Tibial nerve (tissue), 4 donors: ENCODE data around the gene PRKCE. TPM values are rescaled to one million over a fixed set of nuclear protein-coding genes. Genes with fewer than 3 reads are reported as not detected.

ENCODE experiments used
- DNase-seq, 2 donors: peaks; one replicate each; pipeline ENCODE4 v3.0.0-alpha.2; 2019; ENCODE audit warnings: low spot score in 2 of 2
- H3K27ac ChIP-seq, 4 donors: fragments of 200-600 bp; sonication (generic) in 3 of 4; one replicate each; pipeline ENCODE4 v1.5.1; 2017 to 2019; ENCODE audit warnings: mild to moderate bottlenecking in 1 of 4
- H3K27me3 ChIP-seq, 2 donors: fragments of 200-600 bp; sonication (generic) in 1 of 2; one replicate each; pipeline versions ENCODE4 v1.5.1 to v1.6.0; 2017 to 2019
- H3K36me3 ChIP-seq, 3 donors: fragments of 200-600 bp; sonication (generic); one replicate each; pipeline ENCODE4 v1.5.1; 2018 to 2019
- H3K4me1 ChIP-seq, 4 donors: fragments of 200-600 bp; sonication (generic) in 3 of 4; one replicate each; pipeline ENCODE4 v1.5.1; 2017 to 2019
- H3K4me3 ChIP-seq, 4 donors: fragments of 200-600 bp; sonication (generic) in 3 of 4; one replicate each; pipeline ENCODE4 v1.5.1; 2017 to 2019; ENCODE audit warnings: mild to moderate bottlenecking in 1 of 4, moderate library complexity in 1 of 4
- H3K9me3 ChIP-seq, 4 donors: fragments of 200-600 bp; sonication (generic) in 3 of 4; one replicate each; pipeline ENCODE4 v1.5.1; 2017 to 2019
- EP300 ChIP-seq, 2 donors: sonication (generic); formaldehyde crosslinking; IDR thresholded peaks; one replicate each; pipeline ENCODE4 v1.6.1; 2017; ENCODE audit warnings: antibody characterized with exemption in 2 of 2, mild to moderate bottlenecking in 1 of 2
- POLR2A ChIP-seq, 2 donors: fragments of 450-650 bp; IDR thresholded peaks; one replicate each; pipeline ENCODE4 v1.6.1; 2017; ENCODE audit warnings: antibody characterized with exemption in 2 of 2, mild to moderate bottlenecking in 2 of 2, moderate library complexity in 2 of 2
- WGBS, 2 donors: methylation state at CpG; one replicate each; pipeline ENCODE4 v1.1.5; 2018; 5-methylcytosine and 5-hydroxymethylcytosine counted together
- total RNA-seq, 4 donors: library from RNA; depleted of rRNA; stranded (reverse); fragments of >200 nt; gene quantifications; one replicate each; pipeline ENCODE4 v1.1.0, GENCODE V29; 2016
- TF ChIP-seq, protein P1 (sequence below), 5 experiments: fragments of 200-600 bp in 3 of 5; fragments of 450-650 bp in 2 of 5; sonication (generic) in 3 of 5; IDR thresholded peaks; one replicate each; pipeline ENCODE4 v1.5.1; 2016 to 2019; ENCODE audit warnings: antibody characterized with exemption in 5 of 5, mild to moderate bottlenecking in 3 of 5, moderate library complexity in 2 of 5

PRKCE gene
- total RNA-seq, 4 donors from 2014 or later, result 14.4 to 22.4 (median 17.9) TPM

DNA sequence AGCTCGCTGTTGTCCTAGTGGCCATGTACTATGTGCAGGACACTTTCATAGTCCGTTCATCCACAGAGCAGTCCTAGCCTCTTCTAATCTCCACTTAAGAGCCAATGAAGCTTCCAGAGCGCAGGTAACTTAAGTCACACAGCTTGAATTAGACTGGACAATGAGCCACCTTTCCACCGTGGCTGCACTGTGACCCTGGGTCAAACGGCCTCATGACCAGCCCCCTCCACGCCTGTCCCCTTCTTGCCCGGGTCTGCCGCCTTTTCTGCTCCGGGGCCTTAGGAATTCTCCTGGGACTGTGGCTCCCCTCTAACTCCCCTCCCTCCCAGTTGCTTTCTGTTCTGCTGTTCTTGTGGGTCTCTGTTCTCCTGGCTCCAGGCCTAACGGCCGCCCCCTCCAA is 8.4 kb upstream of the PRKCE start:
- Histone ChIP-seq H3K27me3 (peaks cover 0 to 8% of the 10 kb centered on the region in 2 donors), H3K9me3 (no peaks in the 10 kb centered on the region), H3K4me3 (peak overlapping the region; percentile 30 to 67 (median 50)), H3K27ac (peak overlapping the region in 2 of 4 donors; percentile 36 to 37), H3K4me1 (peaks cover 0 to 14% (median 12%) of the 10 kb centered on the region in 4 donors), H3K36me3 (no peaks in the 10 kb centered on the region)
- 27 to 28% methylated on average over 11 of the region's 11 CpGs for WGBS, 2 donors
- DNase-seq, result no peak
- TF ChIP-seq POLR2A (IDR thresholded peaks at IDR 0.05), result no peak
- TF ChIP-seq, protein P1, sequence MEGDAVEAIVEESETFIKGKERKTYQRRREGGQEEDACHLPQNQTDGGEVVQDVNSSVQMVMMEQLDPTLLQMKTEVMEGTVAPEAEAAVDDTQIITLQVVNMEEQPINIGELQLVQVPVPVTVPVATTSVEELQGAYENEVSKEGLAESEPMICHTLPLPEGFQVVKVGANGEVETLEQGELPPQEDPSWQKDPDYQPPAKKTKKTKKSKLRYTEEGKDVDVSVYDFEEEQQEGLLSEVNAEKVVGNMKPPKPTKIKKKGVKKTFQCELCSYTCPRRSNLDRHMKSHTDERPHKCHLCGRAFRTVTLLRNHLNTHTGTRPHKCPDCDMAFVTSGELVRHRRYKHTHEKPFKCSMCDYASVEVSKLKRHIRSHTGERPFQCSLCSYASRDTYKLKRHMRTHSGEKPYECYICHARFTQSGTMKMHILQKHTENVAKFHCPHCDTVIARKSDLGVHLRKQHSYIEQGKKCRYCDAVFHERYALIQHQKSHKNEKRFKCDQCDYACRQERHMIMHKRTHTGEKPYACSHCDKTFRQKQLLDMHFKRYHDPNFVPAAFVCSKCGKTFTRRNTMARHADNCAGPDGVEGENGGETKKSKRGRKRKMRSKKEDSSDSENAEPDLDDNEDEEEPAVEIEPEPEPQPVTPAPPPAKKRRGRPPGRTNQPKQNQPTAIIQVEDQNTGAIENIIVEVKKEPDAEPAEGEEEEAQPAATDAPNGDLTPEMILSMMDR (IDR thresholded peaks at IDR 0.05), result no peak
- no peak for TF ChIP-seq EP300 (IDR thresholded peaks at IDR 0.05)

DNA sequence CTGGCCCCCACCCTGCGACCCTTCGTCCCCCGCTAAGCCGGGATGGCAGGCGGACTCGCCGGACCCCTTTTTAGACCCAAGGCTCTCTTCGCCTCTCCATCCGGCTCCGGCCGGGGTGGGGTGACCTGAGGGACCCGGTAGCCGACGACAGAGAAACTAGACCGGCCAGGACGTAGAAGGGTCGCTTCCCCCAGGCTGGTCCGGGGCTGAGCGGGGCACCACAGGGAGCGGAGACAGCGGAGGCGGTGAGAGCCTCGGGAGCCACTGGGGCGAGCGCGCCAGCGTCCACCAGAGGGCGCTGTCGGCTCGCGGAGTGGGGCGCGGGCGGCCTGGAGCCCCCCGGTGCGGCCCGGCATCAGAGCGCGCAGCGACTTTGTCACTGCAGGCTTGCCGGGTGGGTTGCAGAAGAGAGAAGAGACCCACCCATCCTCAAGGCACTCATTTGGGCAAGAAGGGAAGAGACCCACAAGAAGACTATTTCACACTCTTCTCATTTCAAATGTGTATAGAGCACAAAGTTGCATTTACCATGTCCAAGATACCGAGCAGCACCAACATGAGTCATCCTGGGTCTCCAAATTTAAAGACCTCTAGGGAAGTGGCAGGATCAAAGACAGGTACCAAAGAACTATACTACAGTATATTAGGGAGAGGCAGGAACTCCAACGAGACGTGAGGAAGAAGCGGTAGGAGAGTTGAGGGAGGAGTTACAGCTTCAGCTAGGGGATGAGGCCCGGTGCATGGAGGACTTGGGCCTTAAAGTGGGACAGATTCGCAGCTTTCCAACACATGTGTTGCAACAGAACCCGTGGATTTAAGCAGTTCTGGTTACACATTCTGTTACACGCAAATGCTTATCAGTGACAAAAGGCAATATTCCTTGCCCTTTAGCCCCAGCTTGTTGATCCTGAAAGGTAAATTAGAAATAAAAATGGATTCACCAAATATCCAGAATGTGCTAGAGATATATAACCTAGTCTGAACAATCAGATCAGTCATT is 7.6 kb upstream of the PRKCE start:
- Histone ChIP-seq H3K27ac (peak overlapping the region in 2 of 4 donors; percentile 36 to 37), H3K4me1 (peaks cover 0 to 22% (median 12%) of the 10 kb centered on the region in 4 donors), H3K36me3 (no peaks in the 10 kb centered on the region), H3K4me3 (peak overlapping the region; percentile 30 to 67 (median 50)), H3K9me3 (no peaks in the 10 kb centered on the region), H3K27me3 (peaks cover 0 to 8% of the 10 kb centered on the region in 2 donors)
- WGBS, 2 donors, result 17 to 33% methylated on average over 16 to 38 of the region's 49 CpGs
- TF ChIP-seq EP300 (IDR thresholded peaks at IDR 0.05), result no peak
- TF ChIP-seq, protein P1 (IDR thresholded peaks at IDR 0.05), result peak; percentile 95 to 100 (median 99)
- peak; percentile 37 to 40 for DNase-seq

DNA sequence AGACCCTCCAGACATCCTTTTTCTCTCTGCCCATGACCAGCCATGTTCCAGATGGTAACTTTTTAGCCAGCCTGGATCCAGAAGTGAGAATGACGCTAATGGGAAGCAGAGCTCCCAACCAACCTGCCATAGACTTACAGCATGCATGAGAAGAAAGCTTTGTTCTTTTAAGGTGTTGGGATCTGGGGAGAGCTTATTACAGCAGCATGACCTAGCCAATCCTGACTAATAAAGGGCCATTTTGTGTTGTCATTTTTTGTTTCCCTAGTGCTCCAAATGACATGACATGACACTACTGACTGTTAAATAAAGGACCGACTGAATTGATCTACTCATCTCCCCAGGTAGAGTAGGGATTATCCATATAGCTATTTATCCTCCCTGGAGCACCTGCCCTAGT is 5.2 kb upstream of the PRKCE start:
- H3K27ac ChIP-seq, result no peak overlapping the region
- 97 to 98% methylated on average over 2 of the region's 2 CpGs for WGBS, 2 donors
- TF ChIP-seq POLR2A (IDR thresholded peaks at IDR 0.05), result no peak
- TF ChIP-seq EP300 (IDR thresholded peaks at IDR 0.05), result no peak
- TF ChIP-seq, protein P1 (IDR thresholded peaks at IDR 0.05), result no peak
- peaks cover 0 to 30% (median 15%) of the 10 kb centered on the region in 4 donors for H3K4me1 ChIP-seq
- no peak overlapping the region for H3K4me3 ChIP-seq
- DNase-seq, result no peak
- no peaks in the 10 kb centered on the region for H3K36me3 ChIP-seq
- no peaks in the 10 kb centered on the region for H3K9me3 ChIP-seq
- H3K27me3 ChIP-seq, result peaks cover 0 to 8% of the 10 kb centered on the region in 2 donors

DNA sequence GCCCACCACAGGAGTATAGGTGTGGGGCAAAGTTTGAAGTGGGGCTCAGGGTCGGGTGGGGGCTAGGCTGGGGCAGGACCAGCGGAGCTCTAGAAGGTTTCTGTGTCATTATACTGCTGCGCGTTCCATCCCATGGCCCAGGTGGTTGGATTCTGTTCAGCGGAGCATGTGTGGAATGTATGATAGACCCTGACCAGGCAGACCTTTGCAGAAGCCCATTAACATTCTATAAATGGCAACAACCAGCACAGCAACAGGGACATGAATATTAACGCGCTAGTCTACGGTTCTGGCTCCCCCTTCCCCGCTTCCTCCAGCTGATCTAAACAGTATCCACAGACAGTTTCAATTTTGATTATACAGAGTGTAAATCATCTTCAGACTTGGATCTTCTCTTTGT is 4.1 kb upstream of the PRKCE start:
- TF ChIP-seq, protein P1 (IDR thresholded peaks at IDR 0.05), result no peak
- TF ChIP-seq POLR2A (IDR thresholded peaks at IDR 0.05) (no peak), EP300 (IDR thresholded peaks at IDR 0.05) (no peak)
- DNase-seq, result no peak
- no peak overlapping the region for H3K4me3 ChIP-seq
- no peak overlapping the region for H3K27ac ChIP-seq
- no peaks in the 10 kb centered on the region for H3K9me3 ChIP-seq
- H3K27me3 ChIP-seq, result peaks cover 0 to 8% of the 10 kb centered on the region in 2 donors
- peaks cover 0 to 33% (median 15%) of the 10 kb centered on the region in 4 donors for H3K4me1 ChIP-seq
- H3K36me3 ChIP-seq, result no peaks in the 10 kb centered on the region
- WGBS, 2 donors, result 79 to 88% methylated on average over 9 of the region's 9 CpGs

DNA sequence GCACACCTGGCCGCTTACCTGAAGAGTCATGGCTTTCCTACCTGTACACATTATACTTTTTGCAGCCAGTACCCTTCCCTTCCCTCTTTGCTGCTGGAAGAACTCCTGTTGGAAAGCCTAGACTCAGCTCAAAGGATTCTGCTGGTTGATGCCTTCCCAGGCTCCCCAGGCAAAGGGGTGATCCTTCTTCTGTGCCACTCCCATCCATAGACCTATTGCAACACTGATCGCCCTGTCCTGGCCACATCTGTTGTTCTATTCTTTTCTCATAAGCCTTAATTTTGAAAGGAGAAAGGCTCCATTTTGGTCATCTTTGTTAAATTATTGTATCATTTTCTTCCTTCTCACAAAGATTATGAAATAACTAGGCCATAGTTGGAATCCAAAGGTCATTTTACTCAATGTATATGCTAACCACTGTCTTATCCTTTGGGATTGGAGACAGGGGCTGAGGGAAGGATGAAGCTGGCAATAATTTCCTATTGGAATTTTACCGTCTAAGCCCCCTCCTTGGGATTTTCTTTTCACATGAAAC is 3.4 kb upstream of the PRKCE start:
- 87 to 96% methylated on average over 3 of the region's 3 CpGs for WGBS, 2 donors
- peaks cover 0 to 39% (median 14%) of the 10 kb centered on the region in 4 donors for H3K4me1 ChIP-seq

More for the DNA sequence above, 3.4 kb upstream of the PRKCE start:
- Histone ChIP-seq H3K27me3 (peaks cover 0 to 3% of the 10 kb centered on the region in 2 donors), H3K36me3 (no peaks in the 10 kb centered on the region), H3K9me3 (no peaks in the 10 kb centered on the region), H3K4me3 (no peak overlapping the region), H3K27ac (no peak overlapping the region)
- TF ChIP-seq, protein P1 (IDR thresholded peaks at IDR 0.05), result no peak
- no peak for TF ChIP-seq EP300 (IDR thresholded peaks at IDR 0.05)
- no peak for TF ChIP-seq POLR2A (IDR thresholded peaks at IDR 0.05)
- no peak for DNase-seq
